ENCODE data around the gene PPP2R5C. TPM values are rescaled to one million over a fixed set of nuclear protein-coding genes. Genes with fewer than 3 reads are reported as not detected.
A peak's percentile ranks its signal among the peaks of the same experiment; 100 is the strongest.

PPP2R5C gene
- total and polyA plus RNA-seq, 9 of the 15 experiments (the other 6 are each of a cell fraction or from before 2014, with no cell fraction given) = 284 to 617 (median 395) TPM

DNA sequence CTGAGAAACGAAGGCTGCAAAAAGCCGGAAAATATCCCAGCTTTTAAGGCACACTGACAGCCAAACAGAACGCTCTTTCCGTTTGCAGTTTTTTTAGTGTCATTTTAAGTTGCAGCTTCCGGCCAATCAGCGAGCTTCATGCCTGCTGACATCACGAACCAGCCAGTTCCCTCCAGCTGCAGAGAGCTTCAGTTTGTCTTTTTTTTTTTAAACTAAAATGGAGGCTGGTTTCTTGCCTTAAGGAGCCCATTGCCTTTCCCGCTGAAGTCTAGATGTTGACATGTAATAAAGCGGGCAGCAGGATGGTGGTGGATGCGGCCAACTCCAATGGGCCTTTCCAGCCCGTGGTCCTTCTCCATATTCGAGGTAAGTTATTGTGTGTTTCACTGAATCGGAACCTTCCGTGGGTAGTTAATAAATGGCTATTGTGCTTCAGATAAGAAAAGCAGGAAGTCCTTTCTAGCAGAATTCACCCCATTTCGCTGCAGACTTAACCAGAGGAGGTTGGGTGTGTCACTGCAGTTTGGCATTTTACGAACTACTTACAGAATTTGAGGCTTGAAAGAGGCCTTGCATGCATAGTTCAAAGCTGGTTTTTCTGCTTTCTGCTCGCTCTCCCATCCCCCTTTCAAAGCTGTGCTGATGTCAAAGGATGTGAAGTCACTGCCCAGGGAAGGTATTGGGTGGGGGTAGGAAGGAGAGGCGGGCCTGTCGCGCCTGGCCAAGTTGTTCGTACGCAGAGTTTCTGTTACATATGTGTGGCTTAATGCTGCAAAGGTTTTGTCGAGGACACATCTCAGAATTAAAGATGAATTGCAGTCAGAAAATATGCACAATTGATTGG lies 48.4 kb downstream of the PPP2R5C start (continued):
- TF ChIP-seq FOXM1 (IDR thresholded peaks at IDR 0.05; ENCODE audit: low read depth) = peak; percentile 97
- TF ChIP-seq FOXM1 (CRISPR knock-in tag; IDR thresholded peaks at IDR 0.05; ENCODE audit: low read depth) = no peak
- TF ChIP-seq, protein P1, sequence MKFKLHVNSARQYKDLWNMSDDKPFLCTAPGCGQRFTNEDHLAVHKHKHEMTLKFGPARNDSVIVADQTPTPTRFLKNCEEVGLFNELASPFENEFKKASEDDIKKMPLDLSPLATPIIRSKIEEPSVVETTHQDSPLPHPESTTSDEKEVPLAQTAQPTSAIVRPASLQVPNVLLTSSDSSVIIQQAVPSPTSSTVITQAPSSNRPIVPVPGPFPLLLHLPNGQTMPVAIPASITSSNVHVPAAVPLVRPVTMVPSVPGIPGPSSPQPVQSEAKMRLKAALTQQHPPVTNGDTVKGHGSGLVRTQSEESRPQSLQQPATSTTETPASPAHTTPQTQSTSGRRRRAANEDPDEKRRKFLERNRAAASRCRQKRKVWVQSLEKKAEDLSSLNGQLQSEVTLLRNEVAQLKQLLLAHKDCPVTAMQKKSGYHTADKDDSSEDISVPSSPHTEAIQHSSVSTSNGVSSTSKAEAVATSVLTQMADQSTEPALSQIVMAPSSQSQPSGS (CRISPR knock-in tag; IDR thresholded peaks at IDR 0.05) = no peak
- TF ChIP-seq GTF2A2 (tag; IDR thresholded peaks at IDR 0.05) = no peak
- TF ChIP-seq, protein P2, sequence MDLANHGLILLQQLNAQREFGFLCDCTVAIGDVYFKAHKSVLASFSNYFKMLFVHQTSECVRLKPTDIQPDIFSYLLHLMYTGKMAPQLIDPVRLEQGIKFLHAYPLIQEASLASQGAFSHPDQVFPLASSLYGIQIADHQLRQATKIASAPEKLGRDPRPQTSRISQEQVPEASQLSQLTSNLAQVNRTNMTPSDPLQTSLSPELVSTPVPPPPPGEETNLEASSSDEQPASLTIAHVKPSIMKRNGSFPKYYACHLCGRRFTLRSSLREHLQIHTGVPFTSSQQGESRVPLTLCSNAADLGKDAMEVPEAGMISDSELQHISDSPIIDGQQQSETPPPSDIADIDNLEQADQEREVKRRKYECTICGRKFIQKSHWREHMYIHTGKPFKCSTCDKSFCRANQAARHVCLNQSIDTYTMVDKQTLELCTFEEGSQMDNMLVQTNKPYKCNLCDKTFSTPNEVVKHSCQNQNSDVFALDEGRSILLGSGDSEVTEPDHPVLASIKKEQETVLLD (IDR thresholded peaks at IDR 0.05) = no peak
- no peak for TF ChIP-seq BRD9 (IDR thresholded peaks at IDR 0.05; ENCODE audit: low read depth, partially characterized antibody)
- TF ChIP-seq MAZ (CRISPR knock-in tag; conservative IDR thresholded peaks at IDR 0.05 in 1 of 2, IDR thresholded peaks at IDR 0.05 in 1 of 2) = 0 out of 4 replicates have a peak, but pooled peaks of 1 of the 2 experiments have one; percentile 37
- TF ChIP-seq ZKSCAN8 (CRISPR knock-in tag; IDR thresholded peaks at IDR 0.05) = no peak
- no peak for TF ChIP-seq HMG20A (CRISPR knock-in tag; conservative IDR thresholded peaks at IDR 0.05)
- no peak for TF ChIP-seq SMARCE1 (IDR thresholded peaks at IDR 0.05)
- no peak for TF ChIP-seq ZNF354B (CRISPR knock-in tag; IDR thresholded peaks at IDR 0.05)
- TF ChIP-seq, protein P3, sequence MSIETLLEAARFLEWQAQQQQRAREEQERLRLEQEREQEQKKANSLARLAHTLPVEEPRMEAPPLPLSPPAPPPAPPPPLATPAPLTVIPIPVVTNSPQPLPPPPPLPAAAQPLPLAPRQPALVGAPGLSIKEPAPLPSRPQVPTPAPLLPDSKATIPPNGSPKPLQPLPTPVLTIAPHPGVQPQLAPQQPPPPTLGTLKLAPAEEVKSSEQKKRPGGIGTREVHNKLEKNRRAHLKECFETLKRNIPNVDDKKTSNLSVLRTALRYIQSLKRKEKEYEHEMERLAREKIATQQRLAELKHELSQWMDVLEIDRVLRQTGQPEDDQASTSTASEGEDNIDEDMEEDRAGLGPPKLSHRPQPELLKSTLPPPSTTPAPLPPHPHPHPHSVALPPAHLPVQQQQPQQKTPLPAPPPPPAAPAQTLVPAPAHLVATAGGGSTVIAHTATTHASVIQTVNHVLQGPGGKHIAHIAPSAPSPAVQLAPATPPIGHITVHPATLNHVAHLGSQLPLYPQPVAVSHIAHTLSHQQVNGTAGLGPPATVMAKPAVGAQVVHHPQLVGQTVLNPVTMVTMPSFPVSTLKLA (conservative IDR thresholded peaks at IDR 0.05) = peak; percentile 8 to 29; a peak in 1 of 4 replicates
- no peak for TF ChIP-seq MTA3 (IDR thresholded peaks at IDR 0.05; ENCODE audit: borderline replicate concordance)
- no peak for TF ChIP-seq NR1H2 (CRISPR knock-in tag; IDR thresholded peaks at IDR 0.05)
- TF ChIP-seq ZNF766 (CRISPR knock-in tag; conservative IDR thresholded peaks at IDR 0.05) = 0 out of 2 replicates have a peak, but pooled peaks have one; percentile 50
- TF ChIP-seq, protein P4, sequence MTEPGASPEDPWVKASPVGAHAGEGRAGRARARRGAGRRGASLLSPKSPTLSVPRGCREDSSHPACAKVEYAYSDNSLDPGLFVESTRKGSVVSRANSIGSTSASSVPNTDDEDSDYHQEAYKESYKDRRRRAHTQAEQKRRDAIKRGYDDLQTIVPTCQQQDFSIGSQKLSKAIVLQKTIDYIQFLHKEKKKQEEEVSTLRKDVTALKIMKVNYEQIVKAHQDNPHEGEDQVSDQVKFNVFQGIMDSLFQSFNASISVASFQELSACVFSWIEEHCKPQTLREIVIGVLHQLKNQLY (CRISPR knock-in tag; conservative IDR thresholded peaks at IDR 0.05) = no peak
- no peak for TF ChIP-seq POLR2H (tag; IDR thresholded peaks at IDR 0.05; ENCODE audit: low read depth)
- TF ChIP-seq MCM2 (IDR thresholded peaks at IDR 0.05; ENCODE audit: low read depth) = no peak
- peak; percentile 55 for TF ChIP-seq TAF1 (IDR thresholded peaks at IDR 0.05; ENCODE audit: control insufficient read depth, extremely low read depth, insufficient read depth, low read length, severe bottlenecking)
- TF ChIP-seq KAT7 (CRISPR knock-in tag; IDR thresholded peaks at IDR 0.05; ENCODE audit: borderline replicate concordance) = 0 out of 2 replicates have a peak, but pooled peaks have one; percentile 86
- peak; percentile 61; the same call in 1 of the 2 replicates for TF ChIP-seq HEY1 (CRISPR knock-in tag; IDR thresholded peaks at IDR 0.05; ENCODE audit: borderline replicate concordance)
- TF ChIP-seq, protein P5, sequence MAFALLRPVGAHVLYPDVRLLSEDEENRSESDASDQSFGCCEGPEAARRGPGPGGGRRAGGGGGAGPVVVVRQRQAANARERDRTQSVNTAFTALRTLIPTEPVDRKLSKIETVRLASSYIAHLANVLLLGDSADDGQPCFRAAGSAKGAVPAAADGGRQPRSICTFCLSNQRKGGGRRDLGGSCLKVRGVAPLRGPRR (CRISPR knock-in tag; IDR thresholded peaks at IDR 0.05) = no peak
